Stomach (tissue), 4 donors: ENCODE data around the gene STK33.

Experiments
- CTCF ChIP-seq, 7 experiments: fragments of 450-650 bp in 4 of 7; fragments of 200-600 bp in 3 of 7; sonication (generic) in 3 of 7; IDR thresholded peaks; one replicate each; pipeline ENCODE4 v1.5.1; 2016 to 2019; ENCODE audit warnings: antibody characterized with exemption in 7 of 7, control low read depth in 2 of 7, mild to moderate bottlenecking in 1 of 7
- EP300 ChIP-seq: sonication (generic); formaldehyde crosslinking; IDR thresholded peaks from one replicate; pipeline ENCODE4 v1.6.1; 2017; ENCODE audit warnings: antibody characterized with exemption
- POLR2A ChIP-seq, 4 donors: fragments of 450-650 bp; IDR thresholded peaks; one replicate each; pipeline ENCODE4 v1.6.1; 2016; ENCODE audit warnings: antibody characterized with exemption in 4 of 4, control low read depth in 2 of 4, mild to moderate bottlenecking in 1 of 4, moderate library complexity in 1 of 4
- POLR2AphosphoS5 ChIP-seq, 3 donors: sonication (generic); formaldehyde crosslinking; IDR thresholded peaks; one replicate each; pipeline ENCODE4 v1.6.1; 2016; ENCODE audit warnings: antibody characterized with exemption in 3 of 3

GRCh38 chr11:8523396-8523795 is 70.6 kb downstream of the STK33 start:
- TF ChIP-seq POLR2AphosphoS5 (IDR thresholded peaks at IDR 0.05) (no peak), CTCF (IDR thresholded peaks at IDR 0.05) (no peak), EP300 (no peak), POLR2A (IDR thresholded peaks at IDR 0.05) (no peak)
